ENCODE data around the gene HDC.

GRCh38 chr15:50202003-50202402 is 63.5 kb downstream of the HDC start:
- no peak for TF ChIP-seq EZH2phosphoT487 (IDR thresholded peaks at IDR 0.05; ENCODE audit: low read length)
- TF ChIP-seq CTCF (IDR thresholded peaks at IDR 0.05; ENCODE audit: low read length): no peak

All from MM.1S (cell line).